ENCODE results near the gene PLCB1. TPM values are rescaled to one million over a fixed set of nuclear protein-coding genes. Genes with fewer than 3 reads are reported as not detected.

PLCB1 gene
- total RNA-seq, 2 donors from 2014 or later: 1.8 to 3.0 TPM

DNA sequence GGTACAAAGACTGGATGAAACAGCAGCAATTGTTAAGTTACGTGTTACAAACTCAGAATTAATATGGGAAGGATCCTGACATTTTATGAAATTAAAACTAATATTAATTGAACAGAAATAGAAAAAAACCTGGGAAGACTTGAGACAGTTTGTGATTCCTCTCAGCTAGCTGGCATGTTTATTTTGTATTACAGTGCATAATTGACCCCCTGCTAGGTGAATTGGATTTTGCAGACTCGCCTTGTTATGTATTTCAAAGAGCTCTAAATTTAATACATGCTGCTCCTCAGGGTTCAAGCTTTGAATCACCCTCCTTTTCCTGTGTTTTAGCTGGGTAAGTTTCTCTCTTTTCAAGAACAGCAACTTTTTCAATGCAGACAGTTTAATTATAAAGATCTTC lies 339.4 kb downstream of the PLCB1 start:
- Mint-ChIP-seq H3K27me3 (no peaks in the 10 kb centered on the region), H3K36me3 (ENCODE audit: low read depth) (no peaks in the 10 kb centered on the region), H3K9me3 (no peaks in the 10 kb centered on the region), H3K4me3 (no peak overlapping the region), H3K4me1 (peaks cover 6% of the 10 kb centered on the region), H3K27ac (no peak overlapping the region)
- ATAC-seq (replicated peaks): no peak

DNA sequence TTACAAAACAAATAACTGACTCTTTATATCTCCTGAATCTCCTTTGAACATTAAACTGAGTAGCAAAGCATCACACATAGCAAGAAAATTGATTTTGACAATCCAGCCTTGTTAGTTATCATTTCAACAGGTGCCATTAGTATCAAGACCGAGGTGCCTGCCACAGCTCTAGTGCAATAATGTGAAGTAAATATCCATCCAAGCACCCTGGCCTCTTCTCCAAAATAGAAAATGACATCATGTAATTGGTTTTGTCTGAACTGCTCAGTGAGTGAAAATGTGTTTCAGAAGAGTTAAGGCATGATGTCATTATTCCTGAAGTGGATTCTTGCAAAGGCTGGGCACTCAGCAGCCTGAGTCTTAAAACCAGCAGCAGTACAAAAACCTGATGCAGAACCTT lies 341.4 kb downstream of the PLCB1 start:
- peaks cover 6% of the 10 kb centered on the region for H3K4me1 Mint-ChIP-seq
- H3K27me3 Mint-ChIP-seq: no peaks in the 10 kb centered on the region
- H3K27ac Mint-ChIP-seq: no peak overlapping the region
- no peaks in the 10 kb centered on the region for H3K36me3 Mint-ChIP-seq (ENCODE audit: low read depth)
- ATAC-seq (replicated peaks): no peak
- H3K9me3 Mint-ChIP-seq: no peaks in the 10 kb centered on the region
- no peak overlapping the region for H3K4me3 Mint-ChIP-seq

DNA sequence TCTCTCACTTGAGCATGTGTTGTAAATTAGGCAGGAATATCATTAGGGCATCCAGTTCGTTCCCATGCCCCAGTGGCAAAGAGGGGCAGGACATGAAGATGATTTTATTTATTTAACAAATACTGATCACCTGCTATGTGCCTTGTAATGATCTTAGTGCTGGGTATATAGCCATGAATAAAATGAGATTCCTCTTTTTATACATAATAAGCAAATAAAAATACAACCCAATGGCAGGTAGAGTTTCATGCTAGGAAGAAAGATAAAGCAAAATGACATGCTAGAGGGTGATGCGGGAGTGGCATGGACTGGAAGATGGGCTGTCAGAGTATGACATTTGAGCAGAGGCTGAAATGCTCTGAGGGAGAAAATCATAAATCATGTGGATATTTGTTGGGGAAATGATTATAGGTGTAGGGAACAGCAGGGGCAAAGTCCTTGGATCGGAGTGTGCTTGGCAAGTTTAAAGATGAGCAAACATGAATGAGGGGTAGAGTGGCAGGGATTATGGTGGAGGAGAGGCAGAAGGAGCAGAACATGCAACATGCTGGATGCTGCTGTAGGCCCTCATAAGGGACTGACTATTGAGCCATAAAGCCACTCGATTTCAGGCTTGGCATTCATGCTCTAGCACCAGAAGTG lies 342.1 kb downstream of the PLCB1 start:
- H3K36me3 Mint-ChIP-seq (ENCODE audit: low read depth): no peaks in the 10 kb centered on the region
- H3K4me1 Mint-ChIP-seq: peaks cover 6% of the 10 kb centered on the region
- H3K27ac Mint-ChIP-seq: no peak overlapping the region
- no peak for ATAC-seq (replicated peaks)
- H3K27me3 Mint-ChIP-seq: no peaks in the 10 kb centered on the region
- H3K9me3 Mint-ChIP-seq: no peaks in the 10 kb centered on the region
- H3K4me3 Mint-ChIP-seq: no peak overlapping the region

DNA sequence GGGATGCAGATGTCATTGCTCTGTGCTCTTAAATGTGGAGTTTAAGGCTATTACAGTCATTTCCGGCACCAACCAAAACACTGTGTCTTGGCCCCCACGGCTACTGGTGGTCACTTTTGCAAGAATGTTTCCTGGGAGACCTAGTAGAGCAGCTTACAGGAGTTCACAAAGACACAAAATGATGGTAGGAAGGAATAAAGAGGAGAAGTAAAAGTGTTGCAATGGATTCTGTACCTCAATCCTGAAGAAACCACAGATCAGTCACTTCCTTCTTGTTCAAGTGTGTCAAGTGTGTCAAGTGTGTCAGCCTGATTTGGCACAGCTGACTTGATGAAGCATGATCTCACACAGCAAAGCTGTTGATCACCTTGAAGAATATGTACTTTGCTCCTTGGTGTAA lies 344.0 kb downstream of the PLCB1 start:
- H3K36me3 Mint-ChIP-seq (ENCODE audit: low read depth): no peaks in the 10 kb centered on the region
- peaks cover 6% of the 10 kb centered on the region for H3K4me1 Mint-ChIP-seq
- H3K4me3 Mint-ChIP-seq: no peak overlapping the region
- no peaks in the 10 kb centered on the region for H3K9me3 Mint-ChIP-seq
- H3K27me3 Mint-ChIP-seq: no peaks in the 10 kb centered on the region
- H3K27ac Mint-ChIP-seq: no peak overlapping the region
- no peak for ATAC-seq (replicated peaks)

DNA sequence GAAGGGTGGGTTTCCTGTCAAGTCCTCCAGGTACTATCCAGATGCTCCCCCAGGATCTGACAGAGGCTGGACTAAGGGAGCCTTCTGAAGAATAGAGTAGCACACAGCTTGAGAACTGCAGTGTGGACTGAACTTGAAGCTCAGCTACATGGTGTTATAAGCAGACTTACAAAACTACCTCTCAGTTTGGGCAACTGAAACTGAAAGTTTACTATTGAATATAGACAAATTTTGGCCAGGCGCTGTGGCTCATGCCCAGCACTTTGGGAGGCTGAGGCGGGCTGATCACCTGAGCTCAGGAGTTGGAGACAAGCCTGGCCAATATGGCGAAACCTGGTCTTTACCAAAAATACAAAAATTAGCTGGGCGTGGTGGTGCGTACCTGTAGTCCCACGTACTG lies 348.5 kb downstream of the PLCB1 start:
- Mint-ChIP-seq H3K4me1 (no peaks in the 10 kb centered on the region), H3K27ac (no peak overlapping the region), H3K36me3 (ENCODE audit: low read depth) (no peaks in the 10 kb centered on the region), H3K9me3 (no peaks in the 10 kb centered on the region), H3K27me3 (no peaks in the 10 kb centered on the region), H3K4me3 (no peak overlapping the region)
- no peak for ATAC-seq (replicated peaks)

DNA sequence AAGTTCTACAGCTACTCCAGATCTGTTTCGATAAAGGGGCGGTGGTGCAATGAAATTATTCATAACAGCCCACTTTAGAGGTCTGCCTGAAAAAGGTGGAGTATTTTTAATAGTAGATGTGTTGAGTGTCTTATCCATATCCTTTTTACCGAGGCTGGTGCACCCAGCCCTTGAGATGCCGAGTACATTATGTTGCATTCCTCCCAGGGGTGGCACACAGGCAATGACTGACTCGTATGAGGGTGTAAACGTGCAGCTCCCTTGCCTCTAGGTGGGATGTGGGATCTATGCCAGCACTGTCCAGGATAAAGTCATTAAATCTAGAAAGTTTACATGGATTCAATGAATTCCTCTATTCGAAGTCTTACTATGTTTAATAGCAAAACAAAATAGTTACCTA lies 355.6 kb downstream of the PLCB1 start:
- ATAC-seq (replicated peaks): no peak
- no peak overlapping the region for H3K4me3 Mint-ChIP-seq

DNA sequence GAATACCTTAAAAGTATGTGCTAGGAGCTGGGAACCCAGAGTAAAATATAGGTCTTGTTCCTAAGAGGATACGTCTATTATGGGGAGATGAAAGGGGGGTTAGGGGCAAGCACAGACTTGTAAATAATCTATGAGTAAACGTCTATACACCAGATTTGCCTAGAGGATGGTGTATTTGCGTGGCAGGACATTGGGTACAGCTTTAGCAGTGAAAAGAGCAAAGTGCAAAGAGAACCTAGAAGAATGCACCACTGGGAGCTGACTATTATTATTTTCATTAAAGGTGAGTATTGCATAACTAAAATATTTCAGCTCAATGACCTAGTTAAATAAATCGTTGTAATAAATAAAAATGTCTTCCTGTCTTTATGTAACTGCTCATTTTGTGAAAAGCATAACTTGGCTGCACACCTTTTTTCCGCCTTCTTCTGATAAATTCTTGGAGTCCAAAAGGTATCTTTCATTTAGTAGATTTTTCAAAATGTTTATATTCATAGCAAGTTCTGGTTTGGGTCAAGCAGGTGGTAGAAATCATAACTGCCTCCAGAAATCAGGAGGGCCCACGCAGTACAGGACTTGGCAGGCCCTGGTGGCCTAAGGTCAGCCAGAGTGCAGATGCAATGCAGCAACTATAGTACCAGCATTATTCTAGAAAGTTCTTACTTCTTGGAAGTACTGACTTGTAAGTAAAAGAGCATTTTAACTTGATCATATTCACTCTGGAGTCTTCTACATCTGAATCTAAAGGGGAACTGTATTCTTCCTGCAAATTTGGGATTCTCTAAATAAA lies 357.2 kb downstream of the PLCB1 start:
- no peak for ATAC-seq (replicated peaks)
- H3K4me3 Mint-ChIP-seq: no peak overlapping the region
- no peaks in the 10 kb centered on the region for H3K36me3 Mint-ChIP-seq (ENCODE audit: low read depth)
- no peaks in the 10 kb centered on the region for H3K4me1 Mint-ChIP-seq
- no peaks in the 10 kb centered on the region for H3K9me3 Mint-ChIP-seq
- no peaks in the 10 kb centered on the region for H3K27me3 Mint-ChIP-seq
- H3K27ac Mint-ChIP-seq: no peak overlapping the region

More for the DNA sequence above, 355.6 kb downstream of the PLCB1 start:
- Mint-ChIP-seq H3K9me3 (no peaks in the 10 kb centered on the region), H3K36me3 (ENCODE audit: low read depth) (no peaks in the 10 kb centered on the region), H3K4me1 (no peaks in the 10 kb centered on the region), H3K27me3 (no peaks in the 10 kb centered on the region), H3K27ac (no peak overlapping the region)

DNA sequence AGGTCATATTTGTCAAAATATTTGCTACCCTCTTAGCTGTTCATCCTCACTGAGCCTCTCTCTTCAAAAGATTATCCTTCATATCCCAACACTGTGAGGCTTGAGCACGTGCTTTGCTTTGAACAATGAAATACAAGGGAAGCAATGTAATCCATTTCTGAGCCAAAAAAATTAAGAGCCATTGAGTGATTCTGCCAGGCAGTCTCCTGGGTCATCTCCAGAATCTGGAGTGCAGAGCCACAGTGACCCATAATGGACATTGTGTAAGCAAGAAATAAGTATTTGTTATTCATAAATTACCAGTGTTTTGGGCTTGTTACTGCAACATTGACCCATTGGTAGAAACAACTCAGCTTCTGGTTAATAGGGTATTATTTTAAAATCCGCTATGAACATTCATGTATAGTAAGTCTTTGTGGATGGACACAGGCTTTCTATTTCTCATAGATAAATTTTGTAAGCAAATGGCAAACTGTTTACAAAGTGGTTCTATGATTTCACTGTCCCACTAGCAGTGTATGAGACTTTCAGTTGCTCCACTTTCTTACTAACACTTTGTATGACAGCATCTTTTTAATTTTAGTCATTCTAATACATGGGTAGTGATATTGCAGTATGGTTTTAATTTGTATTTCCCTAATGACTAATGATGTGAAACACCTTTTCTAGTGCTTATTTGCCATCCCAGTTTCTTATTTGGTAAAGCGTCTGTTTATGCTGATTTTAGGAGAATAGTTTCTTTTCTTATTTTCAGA lies 358.2 kb downstream of the PLCB1 start:
- Mint-ChIP-seq H3K4me3 (no peak overlapping the region), H3K27me3 (no peaks in the 10 kb centered on the region), H3K27ac (no peak overlapping the region), H3K4me1 (peaks cover 5% of the 10 kb centered on the region), H3K9me3 (peaks cover 4% of the 10 kb centered on the region), H3K36me3 (ENCODE audit: low read depth) (no peaks in the 10 kb centered on the region)
- peak; percentile 74 for ATAC-seq (replicated peaks)

DNA sequence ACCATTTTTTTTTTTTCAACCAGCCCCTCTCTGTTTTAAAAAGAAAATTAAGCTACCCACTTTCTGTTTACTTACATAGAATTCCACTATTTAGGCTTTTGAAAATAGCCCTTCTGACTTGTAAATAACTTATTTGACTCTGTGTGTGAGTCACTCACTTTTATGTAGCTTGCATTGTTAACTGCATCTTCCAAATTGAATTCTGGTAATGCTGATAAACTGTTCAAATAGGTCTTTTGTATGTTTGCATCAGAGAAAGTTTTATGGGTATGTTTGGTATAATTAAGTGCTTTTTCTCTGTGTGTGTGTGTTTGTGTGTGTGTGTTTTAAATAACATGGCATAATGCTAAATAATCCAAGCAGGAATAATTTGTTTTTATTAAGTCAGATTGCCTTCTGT lies 360.1 kb downstream of the PLCB1 start:
- no peak for ATAC-seq (replicated peaks)
- no peaks in the 10 kb centered on the region for H3K36me3 Mint-ChIP-seq (ENCODE audit: low read depth)
- H3K9me3 Mint-ChIP-seq: peaks cover 4% of the 10 kb centered on the region
- H3K4me3 Mint-ChIP-seq: no peak overlapping the region
- no peaks in the 10 kb centered on the region for H3K27me3 Mint-ChIP-seq
- H3K27ac Mint-ChIP-seq: no peak overlapping the region
- peaks cover 5% of the 10 kb centered on the region for H3K4me1 Mint-ChIP-seq

DNA sequence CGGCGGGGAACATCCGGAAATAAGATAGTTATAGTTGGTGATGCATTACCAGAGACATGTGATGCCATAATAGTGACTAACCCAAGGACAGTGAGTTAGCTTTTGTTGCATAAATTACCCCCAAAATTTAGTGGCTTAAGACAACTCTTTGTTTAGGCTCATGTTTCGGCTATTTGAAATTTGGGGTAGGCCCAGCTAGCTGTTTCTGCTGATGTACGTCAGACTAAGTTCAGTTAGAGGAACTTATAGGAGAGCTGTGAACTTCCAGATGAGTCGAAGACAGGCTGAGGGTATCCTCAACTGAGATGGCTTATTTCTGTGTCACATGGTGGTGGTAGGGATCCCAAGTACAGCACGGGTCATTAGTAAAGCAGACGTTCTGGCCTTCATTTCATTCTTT lies 366.5 kb downstream of the PLCB1 start:
- no peak for ATAC-seq (replicated peaks)
- peaks cover 5% of the 10 kb centered on the region for H3K4me1 Mint-ChIP-seq

DNA sequence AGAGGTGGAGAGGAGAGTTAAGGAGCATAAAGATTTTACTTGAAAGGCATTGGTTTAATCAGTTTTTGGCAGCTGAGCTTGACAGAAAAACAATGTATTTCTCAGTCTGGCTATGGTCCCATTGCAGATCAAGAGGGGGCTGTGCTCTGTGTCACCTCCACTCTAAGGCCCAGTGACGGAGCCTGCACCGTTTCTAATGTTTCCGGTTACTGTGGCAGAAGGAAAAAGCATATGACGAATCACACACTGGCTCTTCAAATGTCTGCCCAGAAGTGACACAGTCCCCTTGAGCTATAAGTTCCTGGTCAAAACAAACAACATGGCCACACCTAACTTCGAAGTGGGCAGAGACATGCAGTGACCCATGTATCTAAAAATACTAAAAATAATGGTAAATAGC lies 372.0 kb downstream of the PLCB1 start:
- H3K27me3 Mint-ChIP-seq: no peaks in the 10 kb centered on the region
- no peak for ATAC-seq (replicated peaks)
- peaks cover 3% of the 10 kb centered on the region for H3K9me3 Mint-ChIP-seq
- H3K36me3 Mint-ChIP-seq (ENCODE audit: low read depth): no peaks in the 10 kb centered on the region
- H3K27ac Mint-ChIP-seq: no peak overlapping the region
- no peak overlapping the region for H3K4me3 Mint-ChIP-seq
- no peaks in the 10 kb centered on the region for H3K4me1 Mint-ChIP-seq

More for the DNA sequence above, 366.5 kb downstream of the PLCB1 start:
- H3K36me3 Mint-ChIP-seq (ENCODE audit: low read depth): no peaks in the 10 kb centered on the region
- no peak overlapping the region for H3K27ac Mint-ChIP-seq
- peaks cover 4% of the 10 kb centered on the region for H3K9me3 Mint-ChIP-seq
- H3K4me3 Mint-ChIP-seq: no peak overlapping the region
- H3K27me3 Mint-ChIP-seq: no peaks in the 10 kb centered on the region

DNA sequence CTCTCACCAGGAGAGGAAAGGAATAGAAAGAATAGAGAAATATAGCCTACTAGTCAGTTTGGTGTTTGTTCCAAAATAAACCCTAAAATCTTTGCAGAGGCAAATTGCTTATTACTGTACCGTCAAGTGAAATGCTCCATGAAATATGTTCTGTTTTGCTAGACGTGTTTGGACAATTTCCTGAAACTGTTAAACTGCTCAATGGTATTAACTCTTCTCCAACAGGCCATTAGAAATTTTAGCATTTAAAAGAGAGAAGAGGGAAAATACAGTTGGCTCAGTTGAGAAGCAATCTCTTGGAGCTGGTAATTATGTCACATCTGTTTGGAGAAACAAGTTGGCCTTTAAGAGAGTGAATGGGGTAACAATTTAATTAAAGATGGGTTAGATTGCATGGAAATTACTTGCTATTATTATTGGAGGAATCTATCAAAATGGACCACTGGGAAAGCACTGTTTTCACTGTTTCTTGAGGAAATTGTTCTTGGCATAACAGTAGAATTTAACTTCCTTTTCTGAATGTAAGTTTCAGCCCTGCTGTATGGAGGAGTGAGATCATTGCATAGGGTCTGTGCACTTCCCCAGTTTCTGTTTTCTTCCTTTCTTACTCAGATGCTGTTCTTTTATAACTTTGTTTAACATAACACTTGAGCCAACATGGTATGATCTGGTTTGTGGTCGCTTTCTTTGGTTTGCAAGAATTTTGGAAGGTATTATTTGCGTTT lies 373.6 kb downstream of the PLCB1 start:
- Mint-ChIP-seq H3K4me1 (no peaks in the 10 kb centered on the region), H3K9me3 (peaks cover 3% of the 10 kb centered on the region), H3K27me3 (no peaks in the 10 kb centered on the region), H3K4me3 (no peak overlapping the region), H3K27ac (no peak overlapping the region), H3K36me3 (ENCODE audit: low read depth) (no peaks in the 10 kb centered on the region)
- no peak for ATAC-seq (replicated peaks)

DNA sequence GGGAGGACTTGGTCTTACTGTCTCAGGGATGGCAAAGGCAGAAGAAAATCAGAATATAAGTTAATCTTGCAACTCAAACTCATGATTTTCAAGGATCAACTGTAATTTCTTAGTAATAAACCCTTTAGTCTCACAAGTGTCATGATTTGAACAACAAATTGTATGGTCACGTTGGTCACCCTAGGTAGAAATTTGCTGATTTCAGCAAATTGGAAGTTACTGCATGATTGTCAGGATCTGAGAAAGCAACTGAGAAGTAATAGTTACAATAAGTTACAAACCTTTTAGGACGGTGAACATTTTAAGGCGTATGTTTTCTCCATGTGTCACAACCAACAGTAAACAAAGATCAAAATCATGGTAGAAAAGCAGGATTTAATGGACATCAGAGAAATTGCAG lies 375.2 kb downstream of the PLCB1 start:
- ATAC-seq (replicated peaks): no peak
- Mint-ChIP-seq H3K4me3 (no peak overlapping the region), H3K36me3 (ENCODE audit: low read depth) (no peaks in the 10 kb centered on the region), H3K9me3 (peaks cover 3% of the 10 kb centered on the region), H3K27me3 (no peaks in the 10 kb centered on the region), H3K27ac (no peak overlapping the region), H3K4me1 (no peaks in the 10 kb centered on the region)

DNA sequence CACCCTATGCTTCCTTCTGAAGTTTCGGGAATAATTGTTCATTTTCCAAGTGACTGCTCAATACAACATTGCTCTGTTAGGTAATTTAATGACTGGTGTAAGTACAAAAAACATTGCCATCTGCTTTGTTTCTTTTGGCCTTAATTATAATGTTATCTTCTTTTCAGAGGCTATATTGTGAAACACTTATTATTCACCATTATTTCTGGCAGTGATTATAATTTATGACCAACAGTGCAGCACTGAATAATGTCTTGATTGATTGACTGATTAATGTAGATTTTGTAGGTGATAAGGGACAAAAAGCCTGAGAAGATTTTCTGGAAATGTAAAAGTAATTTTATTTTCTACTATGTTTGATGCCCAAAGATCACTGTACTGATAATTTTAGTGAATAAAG lies 377.7 kb downstream of the PLCB1 start:
- Mint-ChIP-seq H3K4me1 (no peaks in the 10 kb centered on the region), H3K27me3 (no peaks in the 10 kb centered on the region), H3K36me3 (ENCODE audit: low read depth) (no peaks in the 10 kb centered on the region), H3K9me3 (no peaks in the 10 kb centered on the region), H3K27ac (no peak overlapping the region), H3K4me3 (no peak overlapping the region)
- no peak for ATAC-seq (replicated peaks)
